Endodermal cell (in vitro differentiated cells): Measurements from ENCODE around the gene AQP12B. TPM values are rescaled to one million over a fixed set of nuclear protein-coding genes. Genes with fewer than 3 reads are reported as not detected.

Experiments used
- DNase-seq: peaks from one replicate; pipeline ENCODE4 v3.0.0-alpha.2; 2017
- H3K27ac ChIP-seq: 2 replicates; pipeline ENCODE4 v1.5.1; 2013; ENCODE audit warnings: mild to moderate bottlenecking, low read depth, low read length, moderate library complexity
- H3K27me3 ChIP-seq: 2 replicates; pipeline ENCODE4 v1.6.1; 2013; ENCODE audit warnings: mild to moderate bottlenecking, low read length, moderate library complexity; ENCODE audit not compliant: insufficient read depth, control insufficient read depth, poor library complexity, severe bottlenecking
- H3K36me3 ChIP-seq: 2 replicates; pipeline ENCODE4 v1.7.0; 2013; ENCODE audit warnings: mild to moderate bottlenecking, low read length, moderate library complexity; ENCODE audit not compliant: control insufficient read depth, insufficient read depth
- H3K4me1 ChIP-seq: one replicate; pipeline ENCODE4 v1.7.0; 2013; ENCODE audit warnings: low read length; ENCODE audit not compliant: control insufficient read depth, insufficient read depth
- H3K4me3 ChIP-seq: 2 replicates; pipeline ENCODE4 v1.5.1; 2013; ENCODE audit warnings: mild to moderate bottlenecking, low read length, moderate library complexity
- H3K9ac ChIP-seq: 2 replicates; pipeline ENCODE4 v1.6.1; 2013; ENCODE audit warnings: mild to moderate bottlenecking, low read length, moderate library complexity; ENCODE audit not compliant: poor library complexity, severe bottlenecking; ENCODE audit errors: extremely low read depth
- H3K9me3 ChIP-seq: 2 replicates; pipeline ENCODE4 v1.6.1; 2013; ENCODE audit warnings: mild to moderate bottlenecking, low read length, moderate library complexity; ENCODE audit not compliant: control insufficient read depth
- H3K27ac Mint-ChIP-seq: 2 replicates; pipeline ENCODE4 v1.8.0; 2020; ENCODE audit warnings: mixed read lengths
- H3K27me3 Mint-ChIP-seq: 2 replicates; pipeline ENCODE4 v1.8.0; 2021; ENCODE audit warnings: mild to moderate bottlenecking, mixed read lengths; ENCODE audit not compliant: insufficient read depth
- H3K36me3 Mint-ChIP-seq: 2 replicates; pipeline ENCODE4 v1.8.0; 2020; ENCODE audit warnings: low read depth, mixed read lengths
- H3K4me1 Mint-ChIP-seq: 2 replicates; pipeline ENCODE4 v1.8.0; 2020; ENCODE audit warnings: mixed read lengths
- H3K4me3 Mint-ChIP-seq: 2 replicates; pipeline ENCODE4 v1.8.0; 2020; ENCODE audit warnings: mild to moderate bottlenecking, moderate library complexity, mixed read lengths
- H3K9me3 Mint-ChIP-seq: 2 replicates; pipeline ENCODE4 v1.8.0; 2020; ENCODE audit warnings: mild to moderate bottlenecking, mixed read lengths
- CTCF ChIP-seq: fragments of 200-600 bp; sonication (generic); conservative IDR thresholded peaks from 2 replicates; pipeline ENCODE4 v1.5.0; 2021; ENCODE audit warnings: antibody characterized with exemption, mild to moderate bottlenecking
- WGBS, 2 experiments: methylation state at CpG; one replicate each; pipeline versions ENCODE4 v1.1.5 to v1.1.7; 2013; ENCODE audit warnings: missing lambda C conversion rate in 2 of 2, mixed read lengths in 1 of 2; ENCODE audit not compliant: insufficient coverage in 1 of 2, insufficient read length in 1 of 2; 5-methylcytosine and 5-hydroxymethylcytosine counted together
- total RNA-seq, 2 donors: library from RNA; stranded (reverse); fragmentation: NEBNext Ultra II Directional in 1 of 2; extraction: Animal tissue kit (Norgen Biotek cat#: 25700) in 1 of 2; gene quantifications; 2 replicates in 1 of 2; 3 replicates in 1 of 2; pipeline ENCODE4 v1.2.1, GENCODE V29; 2021

Gene AQP12B
- total RNA-seq, 2 donors from 2014 or later = not detected

GRCh38 chr2:240723851-240724250 lies 41.2 kb upstream of the AQP12B start:
- DNase-seq = no peak
- Histone ChIP-seq H3K4me1 (no peaks in the 10 kb centered on the region), H3K27ac (no peak overlapping the region), H3K9me3 (no peaks in the 10 kb centered on the region), H3K36me3 (peaks cover 6% of the 10 kb centered on the region), H3K27me3 (no peaks in the 10 kb centered on the region), H3K9ac (no peak overlapping the region), H3K4me3 (no peak overlapping the region)
- 92 to 95% methylated on average over 8 to 9 of the region's 9 CpGs for WGBS, 2 experiments
- Mint-ChIP-seq H3K4me3 (no peak overlapping the region), H3K9me3 (no peaks in the 10 kb centered on the region), H3K27ac (peak overlapping the region; percentile 44), H3K27me3 (no peaks in the 10 kb centered on the region), H3K36me3 (no peaks in the 10 kb centered on the region), H3K4me1 (no peaks in the 10 kb centered on the region)
- TF ChIP-seq CTCF = no peak

- Histone ChIP-seq H3K9ac (no peak overlapping the region), H3K4me1 (no peaks in the 10 kb centered on the region), H3K4me3 (no peak overlapping the region), H3K9me3 (no peaks in the 10 kb centered on the region), H3K27me3 (no peaks in the 10 kb centered on the region), H3K27ac (no peak overlapping the region), H3K36me3 (peaks cover 6% of the 10 kb centered on the region)
- Mint-ChIP-seq H3K27me3 (no peaks in the 10 kb centered on the region), H3K36me3 (no peaks in the 10 kb centered on the region), H3K9me3 (no peaks in the 10 kb centered on the region), H3K4me3 (no peak overlapping the region), H3K27ac (peak overlapping the region; percentile 17), H3K4me1 (no peaks in the 10 kb centered on the region)
- peak; percentile 32 for TF ChIP-seq CTCF
- 94 to 97% methylated on average over 28 to 32 of the region's 32 CpGs for WGBS, 2 experiments
- DNase-seq = no peak
Observed at GRCh38 chr2:240722796-240723735, 40.4 kb upstream of the AQP12B start.

- Mint-ChIP-seq H3K27me3 (no peaks in the 10 kb centered on the region), H3K4me1 (no peaks in the 10 kb centered on the region), H3K36me3 (no peaks in the 10 kb centered on the region), H3K4me3 (no peak overlapping the region), H3K9me3 (no peaks in the 10 kb centered on the region), H3K27ac (no peak overlapping the region)
- peaks cover 6% of the 10 kb centered on the region for H3K36me3 ChIP-seq
- no peaks in the 10 kb centered on the region for H3K4me1 ChIP-seq
- no peak overlapping the region for H3K4me3 ChIP-seq
- no peak overlapping the region for H3K9ac ChIP-seq
- no peaks in the 10 kb centered on the region for H3K27me3 ChIP-seq
- no peaks in the 10 kb centered on the region for H3K9me3 ChIP-seq
- TF ChIP-seq CTCF = no peak
- WGBS, 2 experiments = 91 to 92% methylated on average over 6 to 16 of the region's 16 CpGs
- H3K27ac ChIP-seq = no peak overlapping the region
- DNase-seq = no peak
Observed at GRCh38 chr2:240722376-240722775, 39.7 kb upstream of the AQP12B start.
